Stimulated activated CD8-positive, alpha-beta memory T cell treated with anti-CD3 and anti-CD28 coated beads, Interleukin-12 subunit alpha, Interleukin-12 subunit beta, amount 100 ng/mL, for 24 hours (primary cell): Measurements from ENCODE around the gene TUB.

ENCODE experiments used
- DNase-seq: peaks from one replicate; pipeline ENCODE4 v3.0.0-alpha.2; 2020; ENCODE audit errors: extremely low read depth

TUB gene

GRCh38 chr11:8106679-8107078 lies 25.7 kb downstream of the TUB start:
- DNase-seq: no peak

DNA sequence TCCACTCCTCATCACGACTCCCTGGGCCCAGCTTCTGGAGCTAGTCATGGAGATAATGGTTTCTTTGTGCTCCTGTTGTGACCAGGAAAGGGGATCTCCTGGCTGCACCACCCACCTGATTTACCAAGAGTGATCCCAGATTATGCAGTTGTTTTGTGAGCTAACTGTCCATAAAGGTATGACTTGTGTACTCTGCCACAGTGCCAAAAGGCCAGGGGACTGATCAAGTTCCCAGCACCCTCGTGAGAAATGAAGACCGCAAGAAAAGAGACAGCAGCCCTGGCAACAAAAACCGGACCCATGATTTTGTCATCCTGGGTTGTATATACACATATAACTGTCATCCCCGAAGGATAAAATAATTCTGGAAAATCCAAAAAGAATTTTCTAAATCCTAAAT lies 26.6 kb downstream of the TUB start:
- no peak for DNase-seq

GRCh38 chr11:8108421-8108820 lies 27.4 kb downstream of the TUB start:
- DNase-seq: no peak

GRCh38 chr11:8109675-8110074 lies 28.7 kb downstream of the TUB start:
- DNase-seq: no peak

DNA sequence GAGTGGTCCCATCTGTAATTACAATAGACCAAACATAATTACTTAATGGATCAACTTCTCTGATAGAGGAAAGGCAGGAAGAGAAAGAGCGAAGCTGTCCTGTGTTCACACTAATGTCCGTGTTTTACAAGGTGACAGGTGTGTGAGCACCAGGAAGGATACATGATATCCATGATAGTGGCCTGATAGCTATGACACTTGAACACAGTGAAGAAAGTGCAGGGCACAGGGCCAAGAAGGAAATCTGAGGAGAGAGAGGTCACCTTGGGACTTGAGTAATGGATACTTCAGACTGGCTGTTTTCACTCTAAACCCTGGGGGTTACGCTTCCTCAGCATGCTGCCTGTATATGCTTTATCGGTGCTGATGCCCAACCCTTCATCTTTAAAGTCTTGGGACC lies 29.4 kb downstream of the TUB start:
- DNase-seq: no peak

- DNase-seq: no peak
Measured at GRCh38 chr11:8111636-8112035, 30.6 kb downstream of the TUB start.

- DNase-seq: no peak
Measured at GRCh38 chr11:8122173-8122764, 41.3 kb downstream of the TUB start.

DNA sequence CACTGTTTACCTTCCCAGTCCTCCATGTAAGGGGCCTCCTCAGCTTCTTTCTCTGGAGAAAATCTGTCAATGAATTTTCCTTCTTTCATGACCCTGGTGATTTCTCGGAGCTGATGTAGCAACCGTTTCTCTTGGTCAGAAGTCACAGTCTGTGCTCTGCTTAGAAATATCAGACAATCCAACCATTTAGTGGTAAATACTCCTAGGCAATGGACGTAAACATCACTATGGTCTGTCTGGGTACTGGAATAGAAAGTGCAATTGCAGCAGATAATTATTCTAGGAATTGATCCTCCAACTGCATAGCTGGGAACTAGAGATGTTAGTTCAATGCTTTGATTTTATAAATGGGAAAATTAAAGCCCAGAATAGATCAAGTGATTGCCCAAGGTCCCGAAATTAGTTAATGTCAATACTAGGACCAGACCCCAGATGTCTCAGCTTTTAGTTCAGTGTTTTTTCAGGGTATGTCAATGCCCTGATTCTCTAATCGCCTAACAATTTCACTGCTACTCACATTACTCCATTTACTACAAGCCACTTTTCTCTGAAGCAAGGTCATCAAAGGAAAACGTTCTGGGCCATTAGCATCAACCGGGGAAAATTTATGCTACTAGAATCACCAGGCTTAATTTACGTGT lies 45.8 kb downstream of the TUB start:
- DNase-seq: no peak

DNA sequence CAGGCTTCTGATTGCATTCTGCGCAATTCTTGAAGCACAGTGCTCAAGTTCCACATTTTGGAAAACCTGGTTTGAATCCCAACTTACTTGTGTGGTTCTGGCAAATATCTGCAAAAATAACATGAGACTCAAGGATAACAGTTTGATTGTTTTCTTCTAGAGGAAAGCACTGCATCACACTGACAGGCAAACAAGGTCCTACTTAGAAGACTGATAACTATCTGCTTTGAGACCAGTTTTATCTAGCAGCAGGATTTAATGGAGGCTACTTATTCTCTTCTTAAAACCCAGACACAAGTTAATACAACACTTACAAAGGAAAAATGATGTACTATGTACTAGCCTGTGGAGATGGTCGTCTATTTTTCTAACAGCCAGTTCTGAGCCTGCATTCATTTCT lies 46.4 kb downstream of the TUB start:
- DNase-seq: no peak

DNA sequence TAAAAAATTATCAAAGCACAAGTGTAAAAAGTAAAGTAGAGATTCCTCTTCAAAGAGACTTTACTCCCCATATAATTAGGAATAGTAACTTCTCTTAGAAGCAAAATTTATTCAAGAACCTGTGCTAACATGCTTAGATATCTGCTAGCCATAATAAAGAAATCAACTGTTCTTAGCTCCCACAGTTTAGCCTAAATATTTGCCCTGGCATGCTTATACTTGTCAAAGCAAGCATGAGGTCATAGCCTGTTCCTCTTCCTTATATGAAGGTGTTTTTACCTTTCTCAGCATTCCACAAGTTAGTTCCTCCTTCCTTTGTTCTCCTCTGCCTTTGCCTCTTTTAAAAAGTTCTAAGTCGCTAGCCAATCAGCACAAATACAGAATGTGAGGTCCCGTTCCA lies 57.5 kb downstream of the TUB start:
- DNase-seq: no peak

GRCh38 chr11:8149726-8150125 lies 68.7 kb downstream of the TUB start:
- DNase-seq: no peak
